Stimulated activated effector memory CD8-positive, alpha-beta T cell treated with anti-CD3 and anti-CD28 coated beads, Interleukin-12 subunit alpha, Interleukin-12 subunit beta, amount 100 ng/mL, for 72 hours (primary cell): Measurements from ENCODE around the gene CCDC178.

Source experiments
- ATAC-seq: fragments of 150-1000 bp; cut with Tn5 transposase; 2 replicates; pipeline ENCODE4 v1.10.0; 2021
- DNase-seq, 2 donors: peaks; one replicate each; pipeline ENCODE4 v3.0.0; 2021 to 2022; ENCODE audit warnings: low spot score in 2 of 2
- H3K27ac Mint-ChIP-seq: one replicate; pipeline ENCODE4 v1.8.0; 2022; ENCODE audit warnings: mild to moderate bottlenecking, mixed read lengths
- H3K36me3 Mint-ChIP-seq: one replicate; pipeline ENCODE4 v1.8.0; 2022; ENCODE audit warnings: mild to moderate bottlenecking, mixed read lengths
- H3K4me1 Mint-ChIP-seq: one replicate; pipeline ENCODE4 v1.8.0; 2022; ENCODE audit warnings: mixed read lengths
- H3K4me3 Mint-ChIP-seq: one replicate; pipeline ENCODE4 v1.8.0; 2022; ENCODE audit warnings: mild to moderate bottlenecking, mixed read lengths
- H3K9me3 Mint-ChIP-seq: one replicate; pipeline ENCODE4 v1.8.0; 2022; ENCODE audit warnings: mixed read lengths

CCDC178 gene

GRCh38 chr18:32899819-32900218, 540.7 kb downstream of the CCDC178 start:
- no peak for ATAC-seq
- Mint-ChIP-seq H3K4me1 (no peaks in the 10 kb centered on the region), H3K36me3 (no peaks in the 10 kb centered on the region), H3K27ac (no peak overlapping the region), H3K9me3 (peaks cover 11% of the 10 kb centered on the region), H3K4me3 (no peak overlapping the region)
- DNase-seq = no peak

- no peak for ATAC-seq
- Mint-ChIP-seq H3K9me3 (peaks cover 11% of the 10 kb centered on the region), H3K36me3 (no peaks in the 10 kb centered on the region), H3K4me1 (no peaks in the 10 kb centered on the region), H3K4me3 (no peak overlapping the region), H3K27ac (no peak overlapping the region)
- no peak for DNase-seq
Observed at GRCh38 chr18:32896776-32897547, 543.6 kb downstream of the CCDC178 start.

DNA sequence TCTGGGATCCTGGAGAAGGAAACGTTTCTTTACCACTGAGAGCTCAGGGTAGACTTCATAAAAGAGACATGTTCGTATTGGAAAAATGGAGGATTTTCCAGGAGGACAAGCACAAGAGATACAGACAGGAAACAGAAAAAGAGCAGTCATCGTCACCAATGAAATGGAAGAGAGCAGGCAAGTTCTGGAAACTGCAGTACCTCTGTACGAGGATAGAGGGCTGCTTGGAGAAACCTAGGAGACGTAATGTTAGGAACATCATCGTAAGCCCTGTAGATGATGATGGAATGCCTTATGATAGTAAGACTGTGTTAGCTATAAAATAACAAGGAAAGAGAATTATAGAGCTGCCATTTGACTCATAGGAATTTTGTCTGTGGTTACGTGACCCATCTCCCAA, 546.6 kb downstream of the CCDC178 start:
- DNase-seq = no peak
- Mint-ChIP-seq H3K4me3 (no peak overlapping the region), H3K4me1 (no peaks in the 10 kb centered on the region), H3K36me3 (no peaks in the 10 kb centered on the region), H3K9me3 (peaks cover 11% of the 10 kb centered on the region), H3K27ac (no peak overlapping the region)
- ATAC-seq = no peak

GRCh38 chr18:32891797-32892196, 548.7 kb downstream of the CCDC178 start:
- Mint-ChIP-seq H3K4me3 (no peak overlapping the region), H3K4me1 (no peaks in the 10 kb centered on the region), H3K27ac (no peak overlapping the region), H3K36me3 (no peaks in the 10 kb centered on the region), H3K9me3 (peaks cover 5% of the 10 kb centered on the region)
- DNase-seq (no peak), ATAC-seq (no peak)

GRCh38 chr18:32891130-32891529, 549.4 kb downstream of the CCDC178 start:
- Mint-ChIP-seq H3K27ac (no peak overlapping the region), H3K36me3 (no peaks in the 10 kb centered on the region), H3K9me3 (no peaks in the 10 kb centered on the region), H3K4me3 (no peak overlapping the region), H3K4me1 (no peaks in the 10 kb centered on the region)
- DNase-seq = no peak
- ATAC-seq = no peak

DNA sequence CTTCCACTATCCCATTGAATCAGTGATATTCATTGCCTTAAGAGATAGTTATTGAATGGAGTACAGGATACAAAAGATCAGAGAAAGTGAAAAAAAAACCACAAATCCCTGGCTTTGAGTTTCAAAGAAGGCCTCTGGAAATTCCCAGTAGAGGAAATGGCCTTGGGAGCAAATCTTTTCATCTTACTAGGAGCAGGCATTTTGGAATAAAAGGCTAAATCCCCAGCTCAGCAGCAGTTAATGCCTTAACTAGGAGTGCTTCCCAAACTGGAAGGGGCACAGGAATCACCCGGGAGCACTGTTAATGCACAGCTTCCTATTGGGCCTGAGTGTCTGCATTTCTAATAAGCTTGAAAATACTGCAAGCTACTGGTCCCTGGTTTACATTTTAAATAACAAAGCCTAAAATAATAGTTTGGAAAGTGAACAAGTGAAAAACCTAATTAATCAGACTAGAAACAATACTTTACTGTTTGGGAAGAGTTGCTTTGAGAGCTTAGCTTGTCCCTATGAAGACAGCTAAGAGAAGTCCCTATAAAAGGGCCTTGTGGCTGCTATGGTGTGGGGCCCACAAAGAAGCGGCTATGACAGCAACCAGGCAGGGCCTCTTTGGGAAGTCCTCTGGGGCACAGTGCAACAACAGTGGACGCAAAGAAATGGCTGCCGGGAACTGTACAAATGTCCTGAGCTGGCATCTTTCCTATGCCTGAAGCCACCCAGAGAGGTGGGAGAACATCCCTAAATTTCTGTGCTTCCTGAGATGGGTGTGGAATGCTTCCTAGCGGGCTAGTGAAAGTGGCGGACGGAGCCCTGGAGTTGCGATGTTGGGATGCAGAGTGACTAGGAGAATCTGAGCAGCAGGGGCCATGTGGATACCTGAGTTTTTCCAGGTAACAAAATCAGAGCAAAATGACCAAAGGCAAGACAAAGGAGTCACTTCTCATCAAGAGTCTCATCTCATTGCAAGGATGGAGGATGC, 550.6 kb downstream of the CCDC178 start:
- H3K36me3 Mint-ChIP-seq = no peaks in the 10 kb centered on the region
- no peak for ATAC-seq
- no peak for DNase-seq
- no peak overlapping the region for H3K4me3 Mint-ChIP-seq
- H3K27ac Mint-ChIP-seq = no peak overlapping the region
- no peaks in the 10 kb centered on the region for H3K4me1 Mint-ChIP-seq
- H3K9me3 Mint-ChIP-seq = no peaks in the 10 kb centered on the region

DNA sequence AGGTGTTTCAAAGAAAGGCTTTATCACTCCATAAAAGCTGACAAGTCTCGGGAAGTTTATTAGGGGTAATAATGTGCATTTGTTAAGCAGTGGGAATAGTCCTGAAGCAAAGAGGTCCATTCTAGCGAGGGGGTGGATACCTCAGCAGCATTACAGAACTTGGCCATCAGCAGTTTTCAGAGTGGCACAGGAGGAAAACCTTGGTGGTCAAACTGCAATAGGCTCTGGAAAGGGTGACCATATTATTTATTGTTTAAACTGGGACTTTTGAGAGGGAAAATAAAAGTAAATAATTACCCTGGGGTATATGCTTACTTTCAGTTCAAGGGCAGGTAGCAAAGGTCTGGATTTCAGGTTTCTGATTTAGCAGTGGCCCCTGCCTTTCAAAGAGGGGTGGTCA, 552.2 kb downstream of the CCDC178 start:
- H3K4me3 Mint-ChIP-seq = no peak overlapping the region
- no peaks in the 10 kb centered on the region for H3K9me3 Mint-ChIP-seq
- ATAC-seq = no peak
- DNase-seq = no peak
- H3K27ac Mint-ChIP-seq = no peak overlapping the region
- no peaks in the 10 kb centered on the region for H3K36me3 Mint-ChIP-seq
- H3K4me1 Mint-ChIP-seq = no peaks in the 10 kb centered on the region
